Neural cell (in vitro differentiated cells): ENCODE data around the gene THAP2. TPM values are rescaled to one million over a fixed set of nuclear protein-coding genes. Genes with fewer than 3 reads are reported as not detected.

ENCODE experiments used
- H2AFZ ChIP-seq: fragments of 200-600, 300-800 bp; sonication (generic), shearing (Covaris generic); 2 replicates; pipeline ENCODE4 v1.6.0; 2014; ENCODE audit warnings: low read depth, mild to moderate bottlenecking, antibody characterized with exemption, low read length, moderate library complexity
- H3F3A ChIP-seq: fragments of 200-600 bp; shearing (Covaris generic); 2 replicates; pipeline ENCODE4 v1.6.1; 2016; ENCODE audit warnings: mild to moderate bottlenecking, moderate library complexity, mixed read lengths, antibody characterized with exemption, low read length; ENCODE audit not compliant: insufficient read depth, poor library complexity, severe bottlenecking
- H3K27ac ChIP-seq: fragments of 200-600, 300-800 bp; sonication (generic), shearing (Covaris generic); 2 replicates; pipeline ENCODE4 v1.5.1; 2014; ENCODE audit warnings: mild to moderate bottlenecking, low read length, moderate library complexity
- H3K27me3 ChIP-seq: fragments of 300-800, 200-600 bp; sonication (generic), shearing (Covaris generic); 2 replicates; pipeline ENCODE4 v1.6.0; 2014; ENCODE audit warnings: mild to moderate bottlenecking, low read depth, low read length, moderate library complexity; ENCODE audit not compliant: insufficient read depth
- H3K36me3 ChIP-seq: fragments of 300-800, 200-600 bp; sonication (generic), shearing (Covaris generic); 2 replicates; pipeline ENCODE4 v1.5.1; 2014; ENCODE audit warnings: mild to moderate bottlenecking, antibody characterized with exemption, low read length, moderate library complexity; ENCODE audit not compliant: insufficient read depth
- H3K4me2 ChIP-seq: fragments of 300-800, 200-600 bp; sonication (generic), shearing (Covaris generic); 2 replicates; pipeline ENCODE4 v1.6.0; 2014; ENCODE audit warnings: mild to moderate bottlenecking, low read length
- H3K4me3 ChIP-seq: fragments of 300-800, 200-600 bp; sonication (generic), shearing (Covaris generic); 2 replicates; pipeline ENCODE4 v1.5.1; 2014; ENCODE audit warnings: mild to moderate bottlenecking, low read length, moderate library complexity
- H3K79me2 ChIP-seq: fragments of 200-600 bp; shearing (Covaris generic); replicated peaks from 2 replicates; pipeline ENCODE4 v1.6.0; 2014; ENCODE audit warnings: mild to moderate bottlenecking, low read length, moderate library complexity; ENCODE audit not compliant: insufficient read depth
- H3K9ac ChIP-seq: fragments of 300-800, 200-600 bp; sonication (generic), shearing (Covaris generic); 2 replicates; pipeline ENCODE4 v1.6.1; 2016; ENCODE audit warnings: mild to moderate bottlenecking, low read length, mixed read lengths
- H3K9me2 ChIP-seq: fragments of 200-600 bp; shearing (Covaris generic); 2 replicates; pipeline ENCODE4 v1.6.1; 2016; ENCODE audit warnings: mild to moderate bottlenecking, low read length, mixed read lengths; ENCODE audit not compliant: insufficient read depth
- H3K9me3 ChIP-seq: fragments of 200-600, 300-800 bp; sonication (generic), shearing (Covaris generic); 2 replicates; pipeline ENCODE4 v1.6.1; 2016; ENCODE audit warnings: mild to moderate bottlenecking, mixed run types, low read length, moderate library complexity, mixed read lengths
- H4K20me1 ChIP-seq: fragments of 200-600 bp; shearing (Covaris generic); 2 replicates; pipeline ENCODE4 v1.6.1; 2016; ENCODE audit warnings: mild to moderate bottlenecking, mixed run types; ENCODE audit not compliant: insufficient read depth
- CTCF ChIP-seq: fragments of 450-650 bp; IDR thresholded peaks from 2 replicates; pipeline ENCODE4 v1.5.1; 2014; ENCODE audit warnings: antibody characterized with exemption, mild to moderate bottlenecking, moderate library complexity; ENCODE audit not compliant: poor library complexity, severe bottlenecking
- EP300 ChIP-seq: fragments of 450-650 bp; conservative IDR thresholded peaks from 2 replicates; pipeline ENCODE4 v1.6.1; 2014; ENCODE audit warnings: antibody characterized with exemption, mild to moderate bottlenecking, moderate library complexity; ENCODE audit not compliant: poor library complexity, severe bottlenecking
- POLR2AphosphoS5 ChIP-seq: IDR thresholded peaks from 2 replicates; pipeline ENCODE4 v1.6.1; 2012
- REST ChIP-seq: IDR thresholded peaks from 2 replicates; pipeline ENCODE4 v1.6.1; 2012; ENCODE audit warnings: borderline replicate concordance
- SMC3 ChIP-seq: fragments of 450-650 bp; conservative IDR thresholded peaks from 2 replicates; pipeline ENCODE4 v1.6.1; 2014; ENCODE audit warnings: antibody characterized with exemption, mild to moderate bottlenecking, moderate library complexity; ENCODE audit not compliant: poor library complexity
- polyA plus RNA-seq: library from polyadenylated mRNA; depleted of rRNA; stranded (reverse); fragments of >200 nt; gene quantifications from 2 replicates; pipeline ENCODE4 v1.2.3, GENCODE V29; 2014

Gene THAP2
- polyA plus RNA-seq, 1 donor from 2014 or later = 15.5 TPM

- TF ChIP-seq EP300 (no peak), REST (no peak)
- H3F3A ChIP-seq = no peaks in the 10 kb centered on the region
- H3K27ac ChIP-seq = no peak overlapping the region
Measured at GRCh38 chr12:71725011-71725410, 60.9 kb downstream of the THAP2 start.

GRCh38 chr12:71726548-71726947, 62.4 kb downstream of the THAP2 start:
- Histone ChIP-seq H3K4me3 (no peak overlapping the region), H3K4me2 (no peak overlapping the region)

More at GRCh38 chr12:71725011-71725410, 60.9 kb downstream of the THAP2 start:
- H2AFZ ChIP-seq = no peak overlapping the region
- H3K9me3 ChIP-seq = no peaks in the 10 kb centered on the region
- no peak overlapping the region for H3K4me3 ChIP-seq
- H3K27me3 ChIP-seq = no peaks in the 10 kb centered on the region
- H3K9me2 ChIP-seq = no peaks in the 10 kb centered on the region
- no peaks in the 10 kb centered on the region for H3K36me3 ChIP-seq
- H3K9ac ChIP-seq = no peak overlapping the region
- no peaks in the 10 kb centered on the region for H4K20me1 ChIP-seq
- no peaks in the 10 kb centered on the region for H3K79me2 ChIP-seq
- H3K4me2 ChIP-seq = no peak overlapping the region

More at GRCh38 chr12:71726548-71726947, 62.4 kb downstream of the THAP2 start:
- Histone ChIP-seq H3K79me2 (no peaks in the 10 kb centered on the region), H3F3A (no peaks in the 10 kb centered on the region), H4K20me1 (no peaks in the 10 kb centered on the region), H3K36me3 (no peaks in the 10 kb centered on the region), H2AFZ (no peak overlapping the region), H3K9ac (no peak overlapping the region), H3K9me2 (no peaks in the 10 kb centered on the region), H3K27ac (no peak overlapping the region), H3K27me3 (no peaks in the 10 kb centered on the region), H3K9me3 (no peaks in the 10 kb centered on the region)
- TF ChIP-seq REST = no peak
- TF ChIP-seq CTCF = no peak
- no peak for TF ChIP-seq POLR2AphosphoS5
- TF ChIP-seq SMC3 = no peak
